HG03442 (cell line): Measurements from ENCODE around the gene MACROD2.

Experiments used
- ATAC-seq: cut with Tn5 transposase; IDR thresholded peaks from one replicate; pipeline ENCODE4 v1.9.1; 2021; ENCODE audit warnings: mild to moderate bottlenecking, moderate library complexity; ENCODE audit not compliant: unreplicated experiment

MACROD2 gene

DNA sequence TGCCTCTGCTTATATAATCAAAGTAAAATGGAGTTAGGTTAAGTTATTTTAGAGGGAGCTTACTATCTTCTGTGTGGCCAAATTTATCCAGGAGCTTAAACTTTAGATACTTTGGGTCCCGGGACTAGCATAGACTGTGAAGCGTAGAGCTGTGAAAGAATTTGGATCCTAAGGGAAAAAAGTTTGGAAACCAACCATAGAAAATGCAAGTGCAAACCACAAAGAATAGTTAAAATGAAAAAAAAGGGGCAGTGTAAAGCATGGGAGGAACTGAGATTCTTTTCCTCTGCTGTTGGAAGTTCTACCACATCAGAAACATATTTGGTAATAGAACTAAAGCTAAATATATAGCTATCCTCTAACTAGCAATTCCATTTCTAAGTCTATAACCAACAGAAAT, 574.3 kb downstream of the MACROD2 start:
- ATAC-seq, result no peak

DNA sequence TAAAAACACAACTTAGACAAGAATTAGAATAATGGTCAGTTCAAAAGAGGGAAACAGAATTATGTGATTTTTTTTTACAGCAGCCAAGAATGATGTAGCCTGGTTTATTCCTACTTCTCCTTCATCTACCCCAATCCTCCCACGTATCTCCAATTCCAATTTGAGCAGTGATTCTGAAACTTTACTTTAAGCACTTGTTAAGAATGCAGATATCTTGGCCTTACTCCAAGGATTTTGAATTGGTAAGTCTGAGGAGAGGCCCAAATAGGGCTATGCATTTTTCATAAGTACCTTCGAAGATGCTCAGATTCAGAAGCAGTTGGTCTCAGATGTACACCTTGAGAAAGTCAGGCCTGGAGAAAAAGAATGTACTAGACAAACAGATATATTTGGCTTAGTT, 575.5 kb downstream of the MACROD2 start:
- no peak for ATAC-seq

DNA sequence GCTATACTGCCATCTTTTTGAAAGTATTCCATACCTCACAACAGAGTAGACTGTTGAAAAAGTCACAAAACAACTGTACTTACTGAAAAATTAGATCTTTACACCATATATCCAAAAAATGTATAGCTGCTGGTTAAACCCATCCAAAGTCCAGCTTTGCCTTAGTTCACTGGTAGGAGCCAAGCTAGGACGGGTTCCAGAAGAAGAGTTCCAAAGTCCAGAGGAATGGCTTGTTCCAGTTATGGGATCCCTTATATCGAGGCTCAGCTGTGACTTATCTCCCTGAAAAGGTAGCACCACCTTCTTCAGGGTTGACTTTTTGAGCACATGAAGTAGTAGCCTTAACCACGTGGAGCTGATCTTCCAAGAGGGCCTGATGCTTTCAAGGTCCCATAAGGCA, 578.4 kb downstream of the MACROD2 start:
- ATAC-seq, result no peak

DNA sequence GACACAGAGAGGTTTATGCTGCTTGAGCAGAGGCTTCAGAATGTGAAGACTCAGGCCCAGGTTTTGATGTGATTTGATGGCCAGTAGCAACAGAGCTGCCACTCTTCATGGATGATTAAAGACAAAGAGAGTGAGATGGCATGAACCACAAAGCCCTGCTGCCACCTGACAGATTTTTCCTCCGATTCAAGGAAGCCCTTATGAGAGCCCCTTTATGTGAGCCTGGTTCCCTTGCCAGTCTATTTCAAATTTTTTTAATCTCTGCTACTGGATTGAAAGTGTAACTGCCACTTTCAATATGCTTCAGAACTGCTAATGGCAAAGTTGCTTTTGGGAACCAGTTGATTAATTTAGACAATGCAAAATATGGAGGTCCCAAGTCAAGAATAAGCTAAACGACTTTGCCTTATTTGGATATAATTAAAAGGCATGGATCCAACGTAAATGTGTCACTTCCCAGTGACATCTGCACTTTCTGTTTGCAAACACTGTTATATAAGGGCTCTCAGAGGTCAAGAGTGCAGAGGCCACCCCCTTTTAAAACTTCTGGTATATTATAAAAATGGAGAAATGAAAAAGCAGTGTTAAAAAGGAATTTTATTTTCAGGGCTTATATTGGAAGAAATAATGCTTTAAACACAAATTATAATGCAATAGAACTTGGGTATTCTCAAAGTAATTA, 581.0 kb downstream of the MACROD2 start:
- ATAC-seq, result no peak

DNA sequence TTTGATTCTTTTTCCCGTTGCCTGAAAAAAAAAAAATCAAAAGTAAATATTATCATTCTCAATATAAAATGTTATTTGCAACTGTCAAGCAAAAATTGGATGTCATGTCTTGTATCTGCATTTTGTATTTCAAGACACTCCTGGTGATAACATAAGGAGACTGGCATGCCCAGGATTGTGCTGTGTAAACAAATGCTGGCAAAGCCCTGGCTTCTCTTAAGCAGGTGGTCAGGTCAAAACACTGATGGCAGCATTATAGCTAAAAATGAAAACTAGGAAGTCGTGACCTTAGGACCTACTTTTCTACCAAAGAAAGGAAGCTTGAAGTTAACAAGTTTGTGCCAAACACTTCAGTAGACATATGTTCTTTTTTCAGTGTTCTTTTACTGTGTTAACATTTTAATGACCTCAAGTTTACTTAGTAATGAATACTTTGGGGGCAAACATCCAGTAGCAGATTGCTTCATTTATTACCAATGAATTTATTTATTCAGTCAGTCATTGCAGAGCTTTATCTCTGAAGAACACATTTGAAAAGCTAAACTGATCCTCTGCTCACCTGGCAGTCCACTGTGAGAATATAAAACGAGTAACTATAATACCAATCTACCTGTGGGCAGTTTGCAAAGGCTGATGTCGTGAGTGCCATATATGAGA, 585.2 kb downstream of the MACROD2 start:
- no peak for ATAC-seq

DNA sequence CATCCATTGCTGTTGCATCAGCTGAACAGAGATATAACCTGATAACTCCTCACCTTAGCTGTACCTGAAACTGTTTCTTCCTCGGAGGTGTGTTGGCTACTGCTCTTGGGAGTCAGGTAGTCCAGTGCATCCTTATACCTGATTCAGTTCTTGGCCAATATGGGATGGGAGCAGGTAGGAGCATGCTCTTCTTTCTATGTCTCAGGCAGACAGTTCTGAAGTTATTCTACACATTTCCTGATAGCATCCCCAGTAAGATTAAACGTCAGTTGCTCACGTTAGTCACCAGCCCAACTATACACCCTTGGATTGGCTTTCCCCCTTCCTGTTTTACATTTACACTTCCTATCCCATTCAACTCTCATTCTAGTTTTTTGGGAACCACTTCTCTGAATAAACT, 586.4 kb downstream of the MACROD2 start:
- no peak for ATAC-seq

DNA sequence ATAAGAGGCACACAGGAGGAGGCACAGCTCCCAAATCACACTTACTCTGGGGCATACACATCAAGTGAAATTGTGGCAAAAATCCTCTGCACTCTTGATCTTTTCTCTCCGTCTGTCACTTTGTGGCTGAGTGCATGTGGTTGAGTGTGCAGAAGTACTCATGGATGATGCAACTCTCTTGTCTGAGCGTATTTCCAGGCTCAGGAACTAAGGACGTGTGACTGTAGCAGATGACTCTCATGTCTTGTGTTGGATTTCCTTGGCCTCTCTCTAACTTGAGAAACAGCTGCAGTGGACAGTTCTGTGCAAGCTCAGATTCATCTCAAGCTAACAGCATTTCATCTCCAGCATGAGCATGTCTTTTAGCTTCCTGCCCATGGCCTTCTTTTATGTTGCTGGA, 587.5 kb downstream of the MACROD2 start:
- no peak for ATAC-seq

DNA sequence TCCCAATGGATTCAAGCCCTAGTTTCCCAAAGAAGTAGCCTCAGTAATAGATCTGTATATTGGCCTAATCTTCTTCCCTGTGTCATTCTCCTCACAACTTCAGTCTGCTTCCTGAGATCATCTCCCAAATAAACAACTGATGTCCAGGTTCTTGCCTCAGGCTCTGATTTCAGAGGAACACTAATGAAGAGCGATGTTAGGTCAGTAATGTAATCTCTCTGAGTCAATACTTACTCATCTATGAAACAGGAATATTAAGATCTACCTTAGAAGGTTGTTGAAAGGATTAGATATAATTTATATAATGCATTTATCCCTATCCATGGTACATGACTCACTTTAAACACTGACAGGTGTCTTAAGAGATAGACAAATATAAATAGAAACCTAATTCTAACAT, 588.1 kb downstream of the MACROD2 start:
- ATAC-seq, result no peak

DNA sequence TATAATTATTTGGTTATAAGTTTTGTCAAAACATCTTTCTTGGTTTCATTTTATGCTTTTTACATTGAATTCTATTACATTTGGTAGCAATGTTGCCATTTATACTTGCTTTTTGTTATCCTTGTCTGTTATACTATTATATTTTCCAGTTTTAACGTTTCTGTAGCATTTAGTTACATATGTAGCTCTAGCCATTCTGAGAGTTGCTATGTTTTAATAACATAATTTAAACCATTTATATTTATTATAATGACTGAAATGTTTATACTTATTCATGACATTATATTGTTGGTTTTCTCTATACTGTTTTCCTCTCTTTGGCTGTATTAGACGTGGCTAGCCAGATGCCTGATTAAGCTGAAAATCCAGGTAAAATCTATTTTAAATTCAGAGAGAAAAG, 594.1 kb downstream of the MACROD2 start:
- ATAC-seq, result no peak

DNA sequence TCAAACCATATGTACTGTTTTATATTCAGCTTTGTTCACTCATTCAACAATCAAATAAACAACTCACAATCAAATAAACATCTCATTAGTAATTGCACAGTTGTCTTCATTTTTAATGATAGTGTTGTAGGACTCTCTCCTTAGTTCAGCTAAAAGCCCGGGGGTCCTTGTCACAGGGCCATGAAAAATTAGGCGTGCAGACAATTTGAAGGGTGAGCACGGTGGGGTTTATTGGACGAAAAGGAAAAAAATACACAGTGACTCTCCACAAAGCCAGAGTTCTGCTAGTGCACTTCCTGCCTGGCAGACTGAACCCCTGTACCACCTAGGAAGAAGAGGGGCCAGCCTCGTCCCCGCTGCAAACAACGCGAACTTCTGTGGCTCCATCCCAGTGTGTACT, 599.7 kb downstream of the MACROD2 start:
- ATAC-seq, result no peak

DNA sequence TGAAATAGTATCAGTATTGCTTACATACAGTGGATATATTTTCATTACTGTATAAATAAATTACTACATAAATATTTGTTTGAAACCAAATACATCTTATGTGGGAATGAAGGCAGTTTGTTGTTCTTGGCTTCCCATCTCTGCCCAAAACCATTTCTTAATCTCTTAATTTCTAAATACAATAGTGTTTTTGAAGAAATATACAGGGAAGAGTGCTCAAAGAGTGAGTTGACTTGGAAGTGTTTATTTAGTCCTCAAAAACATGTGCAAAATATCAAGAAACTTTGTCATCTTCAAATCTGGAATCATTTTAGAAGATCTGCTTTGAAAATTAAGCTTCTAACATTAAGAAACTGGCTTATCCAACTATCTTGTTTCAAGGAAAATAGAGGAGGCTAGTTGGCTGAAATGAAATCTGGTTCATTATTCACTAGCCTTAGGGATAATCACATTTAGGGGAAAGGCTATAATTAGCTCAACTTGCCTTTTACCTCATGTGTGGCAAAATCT, 601.9 kb downstream of the MACROD2 start:
- ATAC-seq, result no peak

DNA sequence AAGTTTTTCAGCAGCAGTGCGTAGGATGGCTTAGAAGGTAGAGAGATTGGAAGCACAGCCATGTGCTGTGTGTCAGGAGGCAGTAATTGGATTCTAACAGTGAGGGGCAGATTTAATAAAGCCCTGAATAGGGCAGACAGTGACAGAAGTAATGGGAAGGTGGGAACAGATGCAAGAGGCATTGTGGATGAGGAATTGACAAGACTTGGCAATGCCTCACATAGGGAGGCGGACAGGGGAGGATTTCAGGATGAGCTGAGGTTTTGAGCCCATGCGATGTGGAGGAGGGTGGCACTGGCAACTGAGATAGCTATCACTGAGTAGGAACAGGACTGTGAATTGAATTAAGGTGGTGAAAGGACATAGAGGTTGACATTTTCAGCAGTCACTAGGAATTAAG, 604.3 kb downstream of the MACROD2 start:
- no peak for ATAC-seq

DNA sequence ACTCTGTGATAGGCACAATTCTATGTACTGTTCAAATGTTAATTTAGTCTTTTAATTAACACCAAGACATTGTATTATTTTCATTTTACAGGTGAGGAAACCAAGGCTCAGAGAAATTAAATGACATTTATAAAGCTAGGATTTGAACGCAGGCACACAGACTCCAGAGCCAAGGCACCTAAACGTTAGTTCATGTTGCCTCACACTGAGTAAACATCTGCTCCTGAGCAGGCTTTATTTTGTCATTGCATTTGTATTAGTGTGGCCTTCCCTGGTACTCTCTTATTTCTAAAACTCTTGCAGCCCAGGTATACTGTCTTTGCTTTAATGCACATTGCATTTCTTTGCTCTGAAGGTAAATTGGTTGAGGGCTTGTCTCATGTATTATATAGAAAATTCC, 605.2 kb downstream of the MACROD2 start:
- ATAC-seq, result no peak

DNA sequence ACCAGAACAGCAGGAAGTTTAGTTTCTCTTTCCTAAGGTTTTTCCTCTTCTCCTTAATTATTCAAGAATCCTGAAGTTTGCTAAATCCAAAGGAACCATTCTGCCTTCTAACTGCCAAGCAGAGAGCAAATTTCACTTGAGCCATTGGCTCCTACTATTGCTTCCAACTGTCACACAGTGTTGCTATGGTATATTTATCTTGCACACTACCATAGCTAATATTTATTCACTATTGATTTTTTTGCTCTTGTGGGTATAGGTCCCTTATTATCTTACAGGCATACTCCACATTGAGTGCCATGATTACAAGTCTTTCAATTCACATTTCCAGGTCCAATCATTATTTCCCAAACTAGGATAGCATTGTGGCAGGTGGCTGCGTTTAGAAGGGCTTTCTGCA, 608.8 kb downstream of the MACROD2 start:
- ATAC-seq, result no peak

DNA sequence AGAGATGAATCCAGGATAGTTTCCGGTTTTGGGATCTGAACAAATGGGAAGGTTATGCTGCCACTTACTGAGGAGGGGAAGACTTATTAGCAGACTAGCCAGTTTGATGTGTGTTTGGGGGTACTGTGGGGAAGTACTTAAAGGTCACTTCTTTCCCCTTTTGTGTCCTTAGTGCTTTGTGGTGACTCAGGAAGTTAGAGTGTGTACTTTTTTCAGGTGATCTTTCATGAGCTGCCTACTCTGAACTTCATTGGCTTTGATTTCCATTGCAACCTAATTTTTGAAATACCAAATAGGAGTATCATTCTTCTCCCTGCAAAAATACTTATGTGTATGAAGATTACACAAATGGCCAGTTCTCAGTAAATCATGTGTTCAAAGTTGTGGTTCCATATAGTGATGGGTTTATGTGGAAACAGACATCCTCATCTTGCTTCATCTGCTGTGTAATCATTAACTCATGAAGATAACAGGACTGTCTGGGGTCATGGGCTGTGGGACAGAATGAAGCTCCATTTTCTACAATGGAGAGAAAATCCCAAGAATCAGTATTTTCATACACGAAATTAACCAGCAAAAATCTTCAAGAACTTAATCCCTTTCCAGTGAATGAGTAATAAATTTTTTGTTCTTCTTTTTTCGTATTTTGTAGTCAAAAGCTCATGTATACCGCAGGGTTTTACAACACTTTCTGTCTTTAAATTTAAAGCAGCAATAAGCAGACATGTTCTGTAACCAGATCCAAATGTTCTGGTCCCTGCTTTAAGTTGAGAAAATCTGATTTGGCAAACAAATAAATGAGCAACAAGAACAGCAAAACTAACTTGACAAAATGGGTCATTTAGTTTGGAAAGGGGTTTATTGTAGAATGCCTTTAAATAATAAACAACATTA, 614.3 kb downstream of the MACROD2 start:
- no peak for ATAC-seq

DNA sequence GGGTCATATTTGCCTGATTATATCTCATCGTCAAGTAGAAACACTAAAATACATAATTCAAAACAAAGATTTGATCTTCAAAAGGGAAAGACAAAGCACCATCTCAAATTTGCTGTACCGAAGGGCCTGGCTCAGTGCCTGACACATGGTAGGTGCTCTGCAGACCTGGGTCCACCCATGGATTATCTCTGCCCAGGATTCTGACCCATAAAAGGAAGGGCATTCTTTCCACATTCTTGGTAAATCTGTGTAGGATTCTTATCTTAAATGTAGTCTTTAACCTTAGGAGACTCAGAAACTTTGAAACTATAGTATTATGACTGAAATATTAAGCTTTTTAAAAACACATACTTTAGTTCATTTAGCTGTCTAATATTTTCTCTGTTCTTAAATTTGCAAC, 616.2 kb downstream of the MACROD2 start:
- ATAC-seq, result no peak

DNA sequence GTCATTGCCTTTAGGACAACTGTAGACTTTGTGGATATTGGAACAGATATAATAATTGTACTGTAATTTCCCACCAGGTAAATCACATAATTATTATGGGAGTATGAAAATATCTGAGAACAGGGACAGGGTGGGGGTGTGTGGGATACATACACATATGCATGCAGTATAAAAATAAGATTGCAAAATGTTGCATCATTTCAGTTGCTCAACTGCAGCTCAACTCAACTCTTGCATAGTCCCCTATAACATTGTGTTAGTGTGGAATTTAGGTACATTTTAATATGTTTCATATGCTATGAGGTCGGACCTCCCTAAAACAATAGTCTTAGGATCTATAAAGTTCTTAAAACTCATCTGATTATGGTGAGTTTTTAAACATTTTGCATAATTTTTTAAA, 617.1 kb downstream of the MACROD2 start:
- no peak for ATAC-seq

DNA sequence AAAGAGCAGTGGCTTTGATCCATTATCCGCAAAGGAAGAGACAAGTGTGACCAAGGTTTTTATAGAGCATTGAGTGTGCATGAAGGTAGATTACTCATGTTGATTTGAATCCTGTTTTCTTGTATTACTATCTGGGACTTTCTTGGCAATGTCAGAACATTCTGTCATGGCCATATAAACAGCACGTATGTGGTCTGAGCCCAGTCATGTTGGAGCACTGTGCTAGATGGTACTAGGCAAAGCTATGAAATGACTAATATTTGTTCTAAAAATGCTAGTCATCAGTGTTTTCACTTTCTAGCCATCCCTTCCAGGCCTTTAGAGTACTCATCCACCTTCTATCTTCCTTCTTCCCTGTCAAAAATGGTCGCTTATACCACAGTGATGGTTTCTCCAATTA, 620.7 kb downstream of the MACROD2 start:
- ATAC-seq, result no peak

DNA sequence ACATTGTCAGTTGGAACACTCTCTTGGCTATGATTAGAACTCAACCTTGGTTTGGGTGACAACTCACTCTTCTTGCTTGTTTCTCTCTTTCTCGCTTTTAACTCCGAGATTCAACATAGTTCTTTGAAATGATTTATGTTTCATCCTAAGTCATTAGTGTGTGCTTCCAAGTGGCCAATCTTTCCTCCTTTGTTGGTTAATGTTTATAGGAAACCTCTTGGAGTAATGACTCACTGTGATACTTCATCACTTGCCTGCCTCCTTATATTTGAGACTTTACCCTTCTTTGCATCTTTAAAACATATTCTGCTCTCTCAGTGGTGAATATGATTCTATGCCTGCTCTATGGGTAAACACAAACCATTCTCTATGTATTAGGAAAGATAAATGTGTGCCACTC, 621.8 kb downstream of the MACROD2 start:
- ATAC-seq, result no peak

DNA sequence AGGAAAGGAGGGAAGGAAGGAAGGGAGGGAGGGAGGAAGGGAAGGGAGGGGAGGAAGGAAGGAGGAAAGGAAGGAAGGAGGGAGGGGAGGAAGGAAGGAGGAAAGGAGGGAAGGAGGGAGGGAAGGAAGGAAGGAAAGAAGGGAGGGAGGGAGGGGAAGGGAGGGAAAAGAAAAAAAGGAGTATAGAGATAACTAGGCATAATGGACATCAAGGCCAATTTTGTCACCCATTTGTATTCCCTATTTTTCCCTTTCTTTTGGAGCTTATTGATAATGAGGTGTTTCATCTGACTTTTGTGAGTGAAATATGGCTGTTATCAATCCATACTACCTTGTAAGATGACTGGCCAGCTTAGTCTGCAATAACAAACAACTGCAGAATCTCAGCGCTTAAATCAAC, 624.1 kb downstream of the MACROD2 start:
- ATAC-seq, result no peak

DNA sequence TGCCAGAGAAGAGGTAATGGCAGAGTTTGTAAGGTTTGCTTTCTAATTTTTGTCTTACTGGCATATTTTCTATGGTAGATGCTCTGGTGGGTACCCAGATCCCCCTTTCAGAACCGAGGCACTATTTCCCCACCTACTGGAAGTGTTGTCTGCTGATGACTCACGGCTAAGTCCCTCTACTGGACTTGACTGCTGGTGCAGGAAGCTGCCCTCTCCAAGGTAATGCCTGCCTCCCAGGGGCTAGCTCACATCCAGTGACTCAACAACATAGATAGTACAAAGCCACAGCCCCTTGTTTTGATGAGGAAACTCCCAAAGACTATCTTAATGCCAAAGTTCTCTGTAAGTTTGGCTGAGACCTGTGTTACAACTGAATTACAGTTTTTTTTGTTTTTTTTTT, 627.5 kb downstream of the MACROD2 start:
- no peak for ATAC-seq

DNA sequence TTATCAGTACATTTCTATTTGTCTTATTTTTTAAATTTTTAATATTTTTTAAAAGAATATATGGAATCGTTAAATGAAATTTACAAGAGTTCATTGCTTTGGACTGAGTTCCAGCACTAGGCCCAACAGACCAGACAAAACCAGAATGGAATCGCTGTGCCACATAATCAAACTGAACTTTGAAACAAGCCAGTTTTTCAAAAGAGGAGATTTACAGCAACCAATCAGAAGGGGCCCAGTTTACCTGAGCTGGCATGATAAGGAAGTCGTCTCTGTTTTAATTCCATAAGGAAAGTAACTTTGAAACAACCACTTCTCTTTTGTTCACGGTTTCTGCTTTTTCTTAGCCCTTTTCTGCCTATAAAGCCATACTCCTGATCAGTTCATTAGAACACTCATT, 635.7 kb downstream of the MACROD2 start:
- ATAC-seq, result no peak
